Activated CD4-positive, alpha-beta T cell treated with anti-CD3 and anti-CD28 coated beads, Interleukin-2, amount 50 U/mL, for 4 hours (primary cell): ENCODE measurements around the gene ASPG.

ENCODE experiments used
- DNase-seq, 2 experiments: peaks; one replicate each; pipeline ENCODE4 v3.0.0-alpha.2; 2020

ASPG gene

GRCh38 chr14:104119119-104119487 is 33.6 kb downstream of the ASPG start:
- DNase-seq: no peak

DNA sequence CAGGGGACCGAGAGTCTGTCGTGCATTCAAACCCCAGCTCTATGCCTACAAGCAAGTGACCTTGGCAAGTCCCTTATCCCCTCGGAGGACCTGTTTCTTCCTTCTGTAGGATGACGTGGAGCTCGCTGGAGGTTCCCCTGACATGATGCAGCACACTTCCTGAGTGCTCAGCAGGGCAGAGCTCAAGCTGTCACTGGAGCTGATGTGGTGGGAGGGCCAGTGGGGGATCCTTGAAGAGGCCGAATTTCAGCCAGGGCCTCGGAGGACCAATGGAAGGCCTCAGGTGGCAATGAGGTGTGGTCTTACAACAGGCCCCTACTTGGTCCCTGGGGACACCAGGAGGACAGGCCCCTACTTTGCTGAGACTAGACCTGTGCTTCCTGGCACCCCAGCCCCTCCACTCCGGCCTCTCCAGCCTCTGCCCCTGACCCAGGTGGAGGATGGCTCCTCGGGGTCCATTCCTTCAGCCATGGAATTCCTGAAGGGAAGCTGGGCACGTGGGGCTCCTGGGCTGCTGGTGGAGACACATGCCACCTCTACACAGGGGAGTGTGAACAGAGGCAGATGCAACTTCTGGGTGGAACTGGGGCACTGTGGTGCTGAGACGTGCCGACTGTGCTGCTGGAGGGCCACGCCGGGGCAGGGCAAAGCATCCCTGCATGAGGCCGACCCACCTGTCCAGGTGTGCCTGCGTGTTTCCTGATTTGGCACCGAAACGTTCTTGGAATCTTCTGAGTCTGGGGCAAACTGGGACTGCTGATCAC is 34.2 kb downstream of the ASPG start:
- DNase-seq: no peak

DNA sequence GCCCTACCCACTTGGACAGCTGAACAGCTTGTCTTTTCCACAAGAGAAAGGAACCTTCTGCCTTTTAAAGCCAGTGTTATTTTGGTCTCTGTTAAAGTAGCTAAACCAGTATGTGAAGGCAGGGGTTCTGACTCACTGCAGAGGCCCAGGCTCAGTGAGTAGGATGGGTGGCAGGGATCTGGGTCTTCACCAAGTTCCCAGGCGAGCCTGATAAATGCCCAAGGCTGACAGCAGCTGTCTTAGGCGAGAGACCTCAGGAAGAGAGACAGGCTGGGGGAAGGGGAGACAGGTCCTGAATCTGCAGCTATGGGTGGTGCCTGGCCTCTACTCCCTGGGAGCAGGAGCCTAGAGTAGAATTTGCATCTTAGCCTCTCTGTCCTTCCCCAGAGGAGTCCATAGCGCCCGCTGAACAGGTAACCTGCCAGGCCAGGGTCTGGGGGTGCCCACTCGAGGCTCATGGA is 34.8 kb downstream of the ASPG start:
- DNase-seq: no peak

DNA sequence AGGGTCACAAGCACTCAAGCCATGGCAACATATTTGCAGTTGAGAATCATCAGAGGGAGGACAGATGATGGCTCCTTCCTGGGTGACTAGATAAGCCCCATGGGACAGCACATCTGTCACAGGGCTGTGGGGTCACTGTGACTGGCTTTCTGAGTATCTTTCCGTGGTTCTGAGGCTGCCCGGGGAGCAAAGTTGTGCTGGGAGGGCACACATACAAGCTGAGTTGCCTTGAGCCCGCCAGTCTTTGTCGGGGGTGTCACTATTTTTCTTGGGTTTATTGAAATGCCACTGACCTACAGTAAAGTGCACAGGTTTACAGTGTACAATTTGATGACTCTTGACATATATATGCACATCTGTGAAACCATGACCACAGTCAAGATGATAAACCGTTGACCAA is 35.6 kb downstream of the ASPG start:
- DNase-seq: no peak

DNA sequence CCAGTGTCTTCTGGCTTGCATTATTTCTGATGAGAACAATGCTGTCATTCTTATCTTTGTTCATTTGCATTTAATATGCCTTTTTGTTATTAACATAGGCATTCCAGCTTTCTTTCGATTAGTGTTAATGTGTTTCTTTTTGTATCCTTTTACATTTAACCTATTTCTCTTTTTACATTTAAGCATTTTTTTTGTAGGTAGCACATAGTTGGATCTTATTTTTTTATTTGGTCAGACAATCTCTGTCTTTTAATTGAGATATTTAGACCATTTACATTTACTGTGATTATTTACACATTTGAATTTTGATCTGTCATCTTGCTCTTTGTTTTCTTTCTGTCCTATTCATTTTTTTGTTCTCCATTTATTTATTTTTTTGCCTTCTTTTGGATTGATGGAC is 38.4 kb downstream of the ASPG start:
- no peak for DNase-seq

- no peak for DNase-seq
Measured at GRCh38 chr14:104125011-104125410, 39.5 kb downstream of the ASPG start.

- DNase-seq: no peak
Measured at GRCh38 chr14:104126753-104127152, 41.3 kb downstream of the ASPG start.

DNA sequence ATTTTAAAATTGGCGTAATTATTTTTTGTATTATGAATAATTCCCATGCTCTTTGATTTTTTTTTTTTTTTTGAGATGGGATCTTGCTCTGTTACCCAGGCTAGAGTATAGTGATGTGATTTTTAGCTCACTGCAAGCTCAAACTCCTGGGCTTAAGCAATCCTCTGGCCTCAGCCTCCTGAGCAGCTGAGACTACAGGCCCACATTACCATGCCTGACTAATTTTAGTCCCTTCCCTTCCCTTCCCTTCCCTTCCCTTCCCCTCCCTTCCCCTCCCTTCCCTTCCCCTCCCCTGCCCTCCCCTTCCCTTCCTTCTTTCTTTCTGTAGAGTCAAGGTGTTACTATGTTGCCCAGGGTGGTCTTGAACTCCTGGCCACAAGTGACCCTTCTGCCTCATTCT is 43.5 kb downstream of the ASPG start:
- DNase-seq: no peak

- no peak for DNase-seq
Measured at GRCh38 chr14:104129556-104129955, 44.1 kb downstream of the ASPG start.

DNA sequence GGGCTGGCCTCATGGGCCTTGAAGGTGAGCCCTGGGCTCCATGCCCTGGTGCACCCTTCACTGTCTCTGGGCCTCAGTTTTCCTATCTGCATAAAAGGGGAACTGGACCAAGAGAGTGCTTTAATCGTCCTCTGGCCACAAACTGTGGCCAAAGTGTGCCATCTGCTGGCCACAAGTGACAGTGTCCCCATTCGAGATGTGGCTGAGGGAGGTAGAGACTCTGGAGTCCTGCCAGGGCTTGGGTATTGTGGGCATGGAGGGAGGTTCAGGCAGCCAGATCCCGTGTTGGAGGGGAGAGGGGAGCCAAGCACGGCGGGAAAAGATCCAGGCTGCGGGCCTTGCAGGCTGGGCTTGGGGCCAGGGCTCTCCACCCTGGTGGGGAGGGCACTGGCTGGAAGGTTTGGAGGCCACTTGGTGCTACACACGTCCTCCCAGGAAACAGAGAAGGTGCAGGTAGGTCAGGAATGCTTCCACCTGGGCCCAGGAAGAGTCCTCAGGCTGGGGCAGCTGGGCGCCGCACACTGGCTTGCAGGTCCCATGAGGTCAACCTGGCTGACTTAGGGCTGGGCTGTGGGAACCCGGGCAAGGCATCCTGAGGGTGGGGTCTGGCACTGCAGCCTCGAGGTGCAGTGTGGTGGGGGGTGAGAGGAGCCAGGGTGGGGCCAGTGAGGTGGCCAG is 45.6 kb downstream of the ASPG start:
- no peak for DNase-seq

- no peak for DNase-seq
Measured at GRCh38 chr14:104131968-104132732, 46.6 kb downstream of the ASPG start.

DNA sequence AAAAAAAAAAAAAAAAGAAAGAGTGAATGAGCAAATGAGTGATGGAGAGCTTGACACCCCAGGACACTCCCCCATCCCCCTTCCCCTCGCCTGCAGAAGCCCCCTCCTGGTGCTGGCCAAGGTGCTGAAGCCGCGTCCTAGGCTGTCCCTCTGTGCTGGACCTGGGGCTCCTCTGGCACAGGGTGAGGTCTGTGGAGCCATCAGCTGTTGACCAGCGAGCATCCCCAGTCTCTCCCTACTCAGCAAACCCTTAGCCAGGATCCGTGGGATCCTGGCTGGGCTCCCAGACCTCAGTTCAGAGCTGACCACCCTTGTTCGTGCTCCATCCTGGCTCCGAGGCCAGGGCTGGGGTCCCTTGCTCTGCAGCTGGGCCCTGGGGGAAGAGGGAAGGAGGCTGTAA is 47.5 kb downstream of the ASPG start:
- no peak for DNase-seq

DNA sequence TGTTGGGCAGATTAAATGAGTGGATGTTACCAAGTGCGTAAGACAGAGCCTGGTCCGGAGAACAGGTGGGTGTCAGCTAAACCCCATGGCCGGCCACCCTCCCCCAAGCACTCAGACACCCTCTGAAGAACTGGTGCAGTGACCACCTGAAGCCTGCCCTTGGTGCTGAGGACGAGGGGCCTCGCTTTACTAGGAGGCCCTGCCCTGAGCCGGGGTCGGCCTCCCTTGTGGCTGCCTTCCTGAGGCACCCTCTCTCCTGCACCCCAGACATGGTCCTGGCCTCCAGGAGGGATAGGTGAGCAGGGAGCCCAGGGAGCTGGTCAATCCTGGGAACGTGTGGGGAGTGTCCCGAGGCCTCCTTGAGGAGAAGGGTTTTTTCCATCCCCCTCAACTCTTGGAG is 48.0 kb downstream of the ASPG start:
- DNase-seq: no peak

DNA sequence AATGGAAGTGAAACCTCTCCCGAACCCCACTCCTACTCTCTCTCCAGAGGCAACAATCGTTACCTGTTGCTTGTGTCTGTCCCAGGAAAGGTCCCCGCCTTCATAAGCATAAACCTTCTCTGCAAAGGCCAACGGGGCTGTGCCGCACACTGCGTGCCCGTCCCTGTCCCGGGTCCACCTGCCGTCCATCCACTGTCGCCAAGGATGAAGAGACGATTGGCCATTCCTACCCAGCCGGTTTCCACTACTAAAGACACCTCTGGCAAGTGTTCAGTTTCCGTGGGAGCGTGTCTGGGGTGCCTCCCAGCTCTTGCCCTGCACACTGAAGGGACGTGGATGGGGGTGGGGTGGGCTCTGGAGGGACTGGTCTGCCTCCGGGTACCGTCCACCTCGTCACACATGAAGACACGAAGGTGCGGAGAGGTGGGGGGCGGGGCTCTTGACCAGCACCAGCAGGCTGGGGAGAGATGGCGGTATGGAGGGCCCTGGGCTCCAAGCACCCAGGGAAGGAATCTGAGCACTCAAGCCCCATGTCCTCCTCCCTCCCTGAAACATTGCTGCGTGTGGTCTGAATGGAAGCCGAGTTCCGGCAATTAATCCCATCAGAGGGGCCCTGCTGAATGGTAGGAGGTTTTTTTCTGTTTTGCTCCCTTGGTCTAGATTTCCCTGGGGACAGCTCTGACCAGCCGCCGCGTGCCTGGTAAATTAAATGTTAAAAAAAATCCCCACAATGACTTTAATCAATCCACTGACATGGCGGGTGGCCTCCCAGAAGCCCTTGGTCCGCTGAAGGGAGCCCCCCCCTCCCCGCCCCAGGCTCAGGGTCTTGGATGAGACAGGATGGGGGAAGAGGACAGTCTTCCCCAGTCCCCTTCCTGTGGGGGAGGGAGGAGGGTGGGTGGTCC is 48.8 kb downstream of the ASPG start:
- DNase-seq: no peak

DNA sequence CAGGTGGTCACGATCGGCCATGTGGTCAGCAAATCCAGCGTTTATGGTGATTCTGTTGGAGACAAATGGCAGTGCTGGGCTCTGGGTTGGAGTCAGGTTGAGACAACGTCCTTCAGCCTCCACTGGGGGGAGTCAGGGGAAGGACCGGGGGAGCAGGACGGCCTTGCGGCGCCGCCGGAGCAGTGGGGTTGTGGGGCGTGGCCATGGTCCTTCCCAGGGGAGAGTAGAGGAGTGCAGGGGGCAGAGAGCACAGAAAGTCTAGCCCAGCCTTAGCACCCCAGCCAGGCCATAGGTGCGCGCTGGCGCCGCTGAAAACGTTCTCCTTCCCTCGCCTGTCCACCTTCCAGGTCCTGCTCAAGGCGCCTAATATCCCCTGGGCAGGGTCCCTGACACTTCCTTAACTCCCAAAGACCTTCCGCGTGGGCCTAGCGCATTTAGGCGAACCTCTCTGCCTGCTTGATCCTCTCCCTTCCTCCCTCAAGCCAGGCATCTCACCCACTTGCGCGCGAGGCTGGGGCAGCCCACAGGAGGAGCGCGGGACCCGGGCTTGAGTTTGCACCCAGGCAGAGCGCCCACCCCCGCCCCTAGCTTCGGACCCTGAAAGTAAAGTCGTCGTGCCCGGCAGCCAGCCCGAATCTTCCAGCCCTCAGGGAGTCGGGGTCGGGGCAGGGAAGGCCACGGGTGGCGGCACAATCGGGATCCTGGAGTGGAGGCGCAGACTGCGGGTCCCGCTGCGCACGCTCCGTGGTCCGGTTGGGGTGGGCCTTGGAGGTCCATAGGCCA is 49.8 kb downstream of the ASPG start:
- DNase-seq: no peak

DNA sequence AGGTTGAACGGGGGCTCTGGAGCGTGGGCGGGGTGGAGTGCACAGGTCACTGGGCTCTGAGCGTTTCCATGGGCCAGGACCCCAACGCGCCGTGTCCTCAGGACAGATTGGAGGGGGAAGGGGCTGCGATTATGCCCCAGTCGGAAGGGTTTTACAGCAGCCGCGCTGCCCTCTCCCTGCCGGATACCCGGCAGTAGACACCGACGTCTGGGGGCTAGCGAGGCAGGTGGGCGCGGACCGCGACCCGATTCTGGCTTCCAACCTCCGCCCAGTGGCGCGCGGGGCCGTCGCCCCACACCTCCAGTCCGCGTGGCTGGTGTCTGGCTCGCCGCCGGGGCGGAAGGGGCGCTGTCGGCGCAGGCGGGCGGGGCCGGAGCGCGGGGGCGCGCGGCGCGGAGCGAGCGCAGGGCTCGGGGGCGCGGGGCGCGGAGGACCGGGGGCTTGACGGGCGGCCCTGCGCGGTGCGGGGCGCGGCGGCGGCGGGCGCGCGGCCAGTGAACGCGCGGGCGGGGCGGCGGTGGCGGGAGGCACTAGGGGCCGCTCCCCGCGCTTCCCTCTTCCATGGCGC is 50.5 kb downstream of the ASPG start:
- no peak for DNase-seq

- no peak for DNase-seq
Measured at GRCh38 chr14:104136472-104137296, 51.2 kb downstream of the ASPG start.

- DNase-seq: peak; percentile 47 to 50
Measured at GRCh38 chr14:104137297-104138097, 52.0 kb downstream of the ASPG start.

DNA sequence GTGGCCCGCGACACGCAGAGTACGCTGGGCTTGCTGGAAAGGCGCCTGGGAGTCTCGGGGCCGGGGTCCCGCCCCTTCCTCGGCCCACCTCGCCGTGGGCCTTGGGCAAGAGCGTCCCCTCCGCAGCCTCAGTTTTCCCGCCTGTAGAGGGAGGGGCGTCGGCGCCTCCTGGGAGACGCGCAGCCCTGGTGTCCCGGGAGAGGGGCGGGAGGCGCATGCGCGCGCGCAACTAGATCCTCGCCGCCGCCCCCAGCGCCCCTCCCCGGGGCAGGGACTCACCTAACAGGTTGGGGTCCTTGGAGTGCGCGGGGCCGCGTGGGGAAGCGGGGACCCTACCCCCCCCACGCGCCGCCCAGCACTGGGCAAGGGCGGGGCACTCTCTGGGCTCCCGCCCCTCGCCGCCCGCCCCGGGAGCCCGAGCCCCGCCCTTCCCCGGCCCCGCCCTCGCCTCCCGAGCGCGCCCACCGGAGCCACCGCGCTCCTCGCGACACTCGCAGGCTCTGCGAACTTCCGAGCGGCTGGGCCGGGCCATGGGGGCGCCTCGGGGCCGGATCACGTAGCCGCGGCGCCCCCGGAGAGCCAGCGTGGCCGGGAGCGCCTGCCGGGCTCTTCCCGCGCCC is 52.7 kb downstream of the ASPG start, which contains the start of gene KIF26A:
TSS of gene KIF26A (plus strand) at position 490 of the 620 bp plus-strand sequence. CDS start 136 bp downstream, outside the sequence.
- DNase-seq: no peak
